Measurements from ENCODE around the gene SEMA6B.

DNA sequence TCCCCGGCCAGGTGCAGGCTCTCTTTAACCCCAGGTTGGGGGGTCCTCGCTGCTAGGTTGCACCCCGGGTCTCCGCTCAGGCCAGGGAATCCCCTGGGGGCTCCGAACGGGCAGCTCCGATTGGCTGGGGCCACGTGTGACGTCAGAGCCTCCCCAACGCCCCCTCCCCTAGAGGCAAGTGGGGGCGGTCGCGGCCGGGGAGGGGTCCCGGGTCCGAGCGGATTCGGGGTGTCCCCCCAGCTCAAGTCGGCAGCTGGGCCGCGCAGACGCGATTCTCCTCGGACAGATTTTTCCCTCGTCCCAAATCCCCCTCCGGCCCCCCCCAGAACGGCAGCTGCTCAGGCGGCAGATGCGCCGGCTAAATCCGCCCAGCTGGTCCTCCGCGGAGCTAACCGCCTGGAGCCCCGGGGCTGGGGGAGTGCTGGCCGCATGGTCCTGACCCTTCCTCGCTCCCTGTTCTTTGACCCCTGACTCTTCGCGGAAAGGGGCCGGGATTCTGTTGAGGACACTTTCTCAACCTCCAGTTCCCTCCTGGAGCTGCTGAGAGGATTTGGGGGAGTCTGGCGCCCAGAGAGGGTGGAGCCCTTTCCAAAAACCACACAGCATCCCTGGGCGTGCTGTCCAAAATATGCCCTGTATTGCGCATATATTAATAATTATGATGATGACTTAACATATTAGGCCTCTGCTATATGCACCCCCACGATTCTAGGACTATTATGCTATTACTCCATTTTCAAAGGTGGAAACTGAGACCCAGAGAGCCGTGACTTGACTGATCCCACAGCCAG is 25.4 kb upstream of the SEMA6B start:
- TF ChIP-seq POLR2AphosphoS5 (IDR thresholded peaks at IDR 0.05; ENCODE audit: low read depth, low read length) (no peak), TAF1 (IDR thresholded peaks at IDR 0.05; ENCODE audit: borderline replicate concordance, insufficient read depth, low read length) (no peak)
- TF ChIP-seq, protein P1, sequence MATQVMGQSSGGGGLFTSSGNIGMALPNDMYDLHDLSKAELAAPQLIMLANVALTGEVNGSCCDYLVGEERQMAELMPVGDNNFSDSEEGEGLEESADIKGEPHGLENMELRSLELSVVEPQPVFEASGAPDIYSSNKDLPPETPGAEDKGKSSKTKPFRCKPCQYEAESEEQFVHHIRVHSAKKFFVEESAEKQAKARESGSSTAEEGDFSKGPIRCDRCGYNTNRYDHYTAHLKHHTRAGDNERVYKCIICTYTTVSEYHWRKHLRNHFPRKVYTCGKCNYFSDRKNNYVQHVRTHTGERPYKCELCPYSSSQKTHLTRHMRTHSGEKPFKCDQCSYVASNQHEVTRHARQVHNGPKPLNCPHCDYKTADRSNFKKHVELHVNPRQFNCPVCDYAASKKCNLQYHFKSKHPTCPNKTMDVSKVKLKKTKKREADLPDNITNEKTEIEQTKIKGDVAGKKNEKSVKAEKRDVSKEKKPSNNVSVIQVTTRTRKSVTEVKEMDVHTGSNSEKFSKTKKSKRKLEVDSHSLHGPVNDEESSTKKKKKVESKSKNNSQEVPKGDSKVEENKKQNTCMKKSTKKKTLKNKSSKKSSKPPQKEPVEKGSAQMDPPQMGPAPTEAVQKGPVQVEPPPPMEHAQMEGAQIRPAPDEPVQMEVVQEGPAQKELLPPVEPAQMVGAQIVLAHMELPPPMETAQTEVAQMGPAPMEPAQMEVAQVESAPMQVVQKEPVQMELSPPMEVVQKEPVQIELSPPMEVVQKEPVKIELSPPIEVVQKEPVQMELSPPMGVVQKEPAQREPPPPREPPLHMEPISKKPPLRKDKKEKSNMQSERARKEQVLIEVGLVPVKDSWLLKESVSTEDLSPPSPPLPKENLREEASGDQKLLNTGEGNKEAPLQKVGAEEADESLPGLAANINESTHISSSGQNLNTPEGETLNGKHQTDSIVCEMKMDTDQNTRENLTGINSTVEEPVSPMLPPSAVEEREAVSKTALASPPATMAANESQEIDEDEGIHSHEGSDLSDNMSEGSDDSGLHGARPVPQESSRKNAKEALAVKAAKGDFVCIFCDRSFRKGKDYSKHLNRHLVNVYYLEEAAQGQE (IDR thresholded peaks at IDR 0.05; ENCODE audit: insufficient read depth in 1 of 2, low read depth in 2 of 2, low read length in 2 of 2): no peak
